Stomach (tissue), 4 donors: ENCODE data around the gene CCDC160.

ENCODE experiments used
- POLR2A ChIP-seq, 4 donors: fragments of 450-650 bp; IDR thresholded peaks; one replicate each; pipeline ENCODE4 v1.6.1; 2016; ENCODE audit warnings: antibody characterized with exemption in 4 of 4, control low read depth in 2 of 4, mild to moderate bottlenecking in 1 of 4, moderate library complexity in 1 of 4
- POLR2AphosphoS5 ChIP-seq, 3 donors: sonication (generic); formaldehyde crosslinking; IDR thresholded peaks; one replicate each; pipeline ENCODE4 v1.6.1; 2016; ENCODE audit warnings: antibody characterized with exemption in 3 of 3
- TF ChIP-seq, protein P1 (sequence below), 7 experiments: fragments of 450-650 bp in 4 of 7; fragments of 200-600 bp in 3 of 7; sonication (generic) in 3 of 7; IDR thresholded peaks; one replicate each; pipeline ENCODE4 v1.5.1; 2016 to 2019; ENCODE audit warnings: antibody characterized with exemption in 7 of 7, control low read depth in 2 of 7, mild to moderate bottlenecking in 1 of 7

DNA sequence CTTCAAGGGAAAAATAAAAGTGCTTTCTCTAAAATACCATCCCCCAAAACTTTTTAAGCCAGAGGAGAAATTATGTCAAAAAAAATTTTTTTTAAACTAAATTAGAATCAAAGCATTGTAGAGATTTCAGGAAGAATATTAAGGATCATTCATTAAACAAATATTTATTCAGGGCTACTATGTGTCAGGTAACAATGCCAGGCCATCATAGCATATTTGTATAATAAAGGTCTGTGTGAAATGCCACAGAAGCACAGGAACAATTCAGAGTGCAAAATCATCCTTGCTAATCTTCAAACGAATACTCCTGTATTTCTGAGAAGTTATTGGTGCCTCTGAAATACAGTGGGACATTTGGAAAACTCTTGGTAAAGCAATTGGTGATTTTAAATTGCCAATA, 2.0 kb downstream of the CCDC160 start:
- TF ChIP-seq, protein P1, sequence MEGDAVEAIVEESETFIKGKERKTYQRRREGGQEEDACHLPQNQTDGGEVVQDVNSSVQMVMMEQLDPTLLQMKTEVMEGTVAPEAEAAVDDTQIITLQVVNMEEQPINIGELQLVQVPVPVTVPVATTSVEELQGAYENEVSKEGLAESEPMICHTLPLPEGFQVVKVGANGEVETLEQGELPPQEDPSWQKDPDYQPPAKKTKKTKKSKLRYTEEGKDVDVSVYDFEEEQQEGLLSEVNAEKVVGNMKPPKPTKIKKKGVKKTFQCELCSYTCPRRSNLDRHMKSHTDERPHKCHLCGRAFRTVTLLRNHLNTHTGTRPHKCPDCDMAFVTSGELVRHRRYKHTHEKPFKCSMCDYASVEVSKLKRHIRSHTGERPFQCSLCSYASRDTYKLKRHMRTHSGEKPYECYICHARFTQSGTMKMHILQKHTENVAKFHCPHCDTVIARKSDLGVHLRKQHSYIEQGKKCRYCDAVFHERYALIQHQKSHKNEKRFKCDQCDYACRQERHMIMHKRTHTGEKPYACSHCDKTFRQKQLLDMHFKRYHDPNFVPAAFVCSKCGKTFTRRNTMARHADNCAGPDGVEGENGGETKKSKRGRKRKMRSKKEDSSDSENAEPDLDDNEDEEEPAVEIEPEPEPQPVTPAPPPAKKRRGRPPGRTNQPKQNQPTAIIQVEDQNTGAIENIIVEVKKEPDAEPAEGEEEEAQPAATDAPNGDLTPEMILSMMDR (IDR thresholded peaks at IDR 0.05), result no peak
- TF ChIP-seq POLR2A (IDR thresholded peaks at IDR 0.05) (no peak), POLR2AphosphoS5 (IDR thresholded peaks at IDR 0.05) (no peak)
